Subcutaneous adipose tissue (tissue), 4 donors: ENCODE results near the gene TUBGCP5. TPM values are rescaled to one million over a fixed set of nuclear protein-coding genes. Genes with fewer than 3 reads are reported as not detected.

Experiments
- total RNA-seq, 4 donors: library from RNA; depleted of rRNA; stranded (reverse); fragments of >200 nt; gene quantifications; one replicate each; pipeline ENCODE4 v1.1.0, GENCODE V29; 2016
- TF ChIP-seq, protein P1 (sequence below): fragments of 450-650 bp; IDR thresholded peaks from one replicate; pipeline ENCODE4 v1.5.1; 2016; ENCODE audit warnings: low read depth, mild to moderate bottlenecking, control low read depth, antibody characterized with exemption, moderate library complexity

TUBGCP5 gene
- total RNA-seq, 4 donors from 2014 or later, result 17.7 to 30.7 (median 27.0) TPM

GRCh38 chr15:23052522-23052921 lies 13.2 kb upstream of the TUBGCP5 start:
- TF ChIP-seq, protein P1, sequence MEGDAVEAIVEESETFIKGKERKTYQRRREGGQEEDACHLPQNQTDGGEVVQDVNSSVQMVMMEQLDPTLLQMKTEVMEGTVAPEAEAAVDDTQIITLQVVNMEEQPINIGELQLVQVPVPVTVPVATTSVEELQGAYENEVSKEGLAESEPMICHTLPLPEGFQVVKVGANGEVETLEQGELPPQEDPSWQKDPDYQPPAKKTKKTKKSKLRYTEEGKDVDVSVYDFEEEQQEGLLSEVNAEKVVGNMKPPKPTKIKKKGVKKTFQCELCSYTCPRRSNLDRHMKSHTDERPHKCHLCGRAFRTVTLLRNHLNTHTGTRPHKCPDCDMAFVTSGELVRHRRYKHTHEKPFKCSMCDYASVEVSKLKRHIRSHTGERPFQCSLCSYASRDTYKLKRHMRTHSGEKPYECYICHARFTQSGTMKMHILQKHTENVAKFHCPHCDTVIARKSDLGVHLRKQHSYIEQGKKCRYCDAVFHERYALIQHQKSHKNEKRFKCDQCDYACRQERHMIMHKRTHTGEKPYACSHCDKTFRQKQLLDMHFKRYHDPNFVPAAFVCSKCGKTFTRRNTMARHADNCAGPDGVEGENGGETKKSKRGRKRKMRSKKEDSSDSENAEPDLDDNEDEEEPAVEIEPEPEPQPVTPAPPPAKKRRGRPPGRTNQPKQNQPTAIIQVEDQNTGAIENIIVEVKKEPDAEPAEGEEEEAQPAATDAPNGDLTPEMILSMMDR, result no peak

DNA sequence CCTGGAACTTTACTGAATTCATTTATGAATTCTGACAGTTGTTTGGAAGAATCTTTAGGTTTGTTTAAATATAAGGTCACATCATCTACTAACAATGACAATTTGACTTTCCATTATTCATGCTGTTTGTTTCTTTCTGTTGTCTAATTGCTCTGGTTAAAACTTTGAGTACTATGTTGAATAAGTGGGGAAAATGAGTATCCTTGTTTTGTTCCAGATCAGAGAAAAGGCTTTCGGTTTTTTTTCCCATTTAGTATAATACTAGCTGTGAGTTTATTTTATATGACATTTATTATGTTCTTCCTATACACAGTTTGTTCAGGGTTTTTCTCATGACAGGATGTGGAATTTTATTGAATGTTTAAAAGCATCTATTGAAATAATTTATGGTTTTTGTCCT lies 11.3 kb upstream of the TUBGCP5 start:
- TF ChIP-seq, protein P1, result no peak

DNA sequence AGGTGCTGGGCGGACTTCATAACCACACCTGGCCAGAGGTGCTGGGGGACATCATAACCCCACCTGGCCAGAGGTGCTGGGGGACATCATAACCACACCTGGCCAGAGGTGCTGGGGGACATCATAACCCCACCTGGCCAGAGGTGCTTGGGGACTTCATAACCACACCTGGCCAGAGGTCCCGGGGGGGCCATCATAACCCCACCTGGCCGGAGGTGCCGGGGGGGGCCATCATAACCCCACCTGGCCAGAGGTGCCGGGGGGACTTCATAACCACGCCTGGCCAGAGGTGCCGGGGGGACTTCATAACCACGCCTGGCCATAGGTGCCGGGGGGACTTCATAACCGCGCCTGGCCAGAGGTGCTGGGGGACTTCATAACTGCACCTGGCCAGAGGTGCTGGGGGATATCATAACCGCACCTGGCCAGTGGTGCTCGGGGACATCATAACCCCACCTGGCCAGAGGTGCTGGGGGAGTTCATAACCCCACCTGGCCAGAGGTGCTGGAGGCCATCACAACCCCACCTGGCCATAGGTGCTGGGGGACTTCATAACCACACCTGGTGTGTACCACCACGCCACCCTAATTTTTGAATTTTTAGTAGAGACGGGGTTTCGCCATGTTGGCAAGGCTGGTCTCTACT lies 10.7 kb upstream of the TUBGCP5 start:
- TF ChIP-seq, protein P1, result no peak

GRCh38 chr15:23039917-23040281 lies 530 bp upstream of the TUBGCP5 start:
- TF ChIP-seq, protein P1, result no peak

GRCh38 chr15:23038726-23039142 lies 635 bp downstream of the TUBGCP5 start:
- TF ChIP-seq, protein P1, result no peak

DNA sequence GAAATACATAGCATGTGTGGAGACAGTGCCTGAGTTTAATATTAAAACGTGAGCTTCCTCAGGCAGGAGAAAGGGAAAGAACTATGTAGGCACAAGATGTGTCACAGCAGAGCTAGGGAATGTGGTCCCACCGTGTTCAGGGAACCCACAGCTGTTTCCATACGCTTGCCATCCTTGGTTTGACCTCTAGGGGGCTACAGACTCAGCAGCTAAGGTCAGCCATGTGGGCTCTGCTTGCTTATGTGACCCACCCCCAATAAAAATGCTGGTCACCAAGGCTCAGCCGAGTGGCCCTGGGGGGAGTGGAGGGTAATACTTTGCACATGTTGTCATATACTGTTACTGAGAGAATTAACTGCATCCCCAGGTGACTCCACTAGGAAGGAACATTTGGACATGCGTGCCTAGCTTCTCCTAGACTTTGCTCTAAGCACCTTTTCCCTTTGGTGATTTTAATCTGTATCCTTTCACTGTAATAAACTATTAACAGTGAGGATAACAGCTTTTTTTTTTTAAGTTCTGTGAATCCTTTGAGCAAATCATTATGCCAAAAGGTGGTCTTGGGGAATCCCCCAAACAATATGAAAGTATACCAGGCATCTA lies 3.3 kb downstream of the TUBGCP5 start:
- TF ChIP-seq, protein P1, result no peak

DNA sequence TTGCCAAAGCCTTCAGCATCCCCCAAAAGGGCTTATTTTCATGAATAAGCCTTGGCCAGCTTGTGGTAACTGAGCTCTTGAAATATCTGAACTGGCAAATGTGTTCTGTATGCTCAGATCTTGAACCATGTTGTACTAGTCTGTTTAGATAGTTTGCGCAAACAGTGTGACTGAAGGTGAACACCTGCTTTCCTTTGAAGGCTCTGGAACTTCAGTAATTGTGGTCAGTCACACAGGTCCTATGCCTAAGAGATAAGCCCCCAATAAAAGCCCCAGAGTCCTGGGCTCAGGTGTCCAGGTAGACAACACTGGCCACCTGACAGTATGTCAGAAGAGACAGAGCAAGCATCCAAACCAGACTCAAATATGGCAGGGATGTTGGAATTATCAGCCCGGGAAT lies 5.4 kb downstream of the TUBGCP5 start:
- TF ChIP-seq, protein P1, result no peak
